Measurements from ENCODE around the gene FAM117A. TPM values are rescaled to one million over a fixed set of nuclear protein-coding genes. Genes with fewer than 3 reads are reported as not detected.
A peak's percentile ranks its signal among the peaks of the same experiment; 100 is the strongest.
"Not testable (repeated sequence)": the region's sequence is repeated elsewhere in the genome, so short reads cannot be mapped to it uniquely, and the experiment has no call there.

The FAM117A gene
- total RNA-seq, 1 experiment from 2014 or later: 21.8 TPM

DNA sequence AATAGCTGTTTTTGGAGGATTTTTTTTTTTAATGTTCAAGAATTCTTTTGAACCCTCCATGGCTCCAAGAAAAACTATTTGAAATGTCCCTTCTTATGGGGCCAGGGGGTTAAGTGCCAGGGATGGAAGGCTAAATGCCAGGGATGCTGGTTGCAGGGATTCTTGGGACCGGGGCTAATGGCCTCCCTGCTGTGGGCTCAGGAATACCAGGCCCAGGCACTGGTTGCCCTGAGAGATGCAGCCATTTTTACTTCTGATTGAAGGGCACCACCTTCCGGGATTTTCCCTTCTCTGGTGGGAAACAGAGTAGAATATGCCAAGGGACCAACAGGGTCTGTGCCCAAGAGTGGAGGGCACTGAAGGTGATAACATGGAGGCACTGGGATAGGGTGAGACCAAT, 13.6 kb upstream of the FAM117A start:
- Histone ChIP-seq H3K36me3 (replicated peaks; ENCODE audit: control insufficient read depth, insufficient read depth, low read length) (no peaks in the 10 kb centered on the region), H3K27me3 (ENCODE audit: control insufficient read depth, insufficient read depth, low read length) (no peaks in the 10 kb centered on the region), H3K4me3 (ENCODE audit: insufficient read depth, low read depth, low read length) (no peak overlapping the region)
- DNase-seq: no peak

DNA sequence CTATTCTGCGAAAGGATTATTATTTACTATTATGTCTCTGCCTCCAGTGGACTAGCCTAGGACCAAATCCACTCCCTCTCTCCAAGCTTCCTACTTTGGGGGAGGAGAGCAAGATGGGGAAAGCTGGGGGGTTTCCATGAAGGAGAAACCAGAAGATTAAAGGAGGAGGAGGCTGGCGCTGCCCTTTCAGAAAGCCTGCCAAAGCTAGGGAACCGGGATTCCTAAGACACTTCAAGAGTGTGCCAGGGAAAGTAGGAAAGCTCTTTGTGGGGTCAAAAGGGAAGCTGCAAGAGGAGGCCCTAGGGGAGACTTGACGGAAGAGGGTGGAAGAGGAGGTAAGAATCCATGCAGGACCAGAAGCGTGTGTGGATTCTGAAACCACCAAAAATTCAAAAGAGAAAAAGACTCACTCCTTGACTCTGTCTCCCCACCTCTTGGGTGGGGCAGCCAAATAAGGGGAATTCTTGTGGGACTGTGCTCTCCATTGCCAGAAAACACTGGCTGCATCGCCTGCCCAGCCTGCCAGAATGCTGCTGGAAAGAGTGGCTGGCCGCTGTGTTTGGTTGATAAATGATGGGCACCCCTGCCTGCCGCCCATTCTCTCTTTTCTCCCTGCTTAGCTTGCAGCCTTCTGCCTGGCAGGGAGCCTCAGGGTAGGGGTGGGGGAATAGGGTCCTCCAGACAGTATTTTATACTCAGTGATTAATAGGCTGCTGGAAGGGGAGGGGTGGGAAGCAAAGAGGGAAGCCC, 12.8 kb upstream of the FAM117A start:
- Histone ChIP-seq H3K27me3 (ENCODE audit: control insufficient read depth, insufficient read depth, low read length) (no peaks in the 10 kb centered on the region), H3K4me3 (ENCODE audit: insufficient read depth, low read depth, low read length) (no peak overlapping the region), H3K36me3 (replicated peaks; ENCODE audit: control insufficient read depth, insufficient read depth, low read length) (no peaks in the 10 kb centered on the region)
- no peak for DNase-seq

DNA sequence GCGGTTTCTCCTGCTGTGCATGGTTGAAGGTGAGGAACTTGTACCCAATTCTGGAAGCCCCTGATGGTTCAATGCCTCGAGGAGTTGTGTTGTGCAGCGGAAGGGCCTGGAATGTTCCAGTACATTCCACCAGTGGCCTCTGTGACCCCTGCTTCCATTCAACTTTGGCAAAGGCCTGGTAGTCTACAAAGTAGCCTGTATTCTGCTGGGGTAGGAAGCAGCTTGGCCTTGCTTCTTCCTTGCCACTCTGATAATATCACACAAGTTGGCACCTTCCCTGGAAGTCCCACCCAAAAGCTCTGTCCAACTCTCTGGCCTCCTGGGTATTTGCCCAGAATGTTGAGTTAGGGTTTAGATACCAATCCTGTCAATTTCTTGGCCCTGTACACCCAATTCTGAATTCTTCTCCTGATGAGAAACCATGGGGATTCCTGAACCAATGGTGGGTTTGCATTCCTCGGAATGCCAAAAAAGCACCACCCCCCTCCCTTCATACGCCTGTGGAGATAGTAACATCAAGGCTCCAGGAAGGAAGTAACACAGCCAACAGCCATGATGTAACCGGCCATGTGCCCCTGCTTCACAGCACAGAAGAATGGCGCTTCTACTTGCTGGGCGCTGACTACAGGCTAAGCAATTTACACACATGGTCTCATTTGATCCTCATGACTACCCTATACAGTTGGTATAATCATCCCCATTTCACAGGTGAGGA, 11.8 kb upstream of the FAM117A start:
- no peak overlapping the region for H3K4me3 ChIP-seq (ENCODE audit: insufficient read depth, low read depth, low read length)
- DNase-seq: no peak
- H3K36me3 ChIP-seq (replicated peaks; ENCODE audit: control insufficient read depth, insufficient read depth, low read length): no peaks in the 10 kb centered on the region
- H3K27me3 ChIP-seq (ENCODE audit: control insufficient read depth, insufficient read depth, low read length): no peaks in the 10 kb centered on the region

DNA sequence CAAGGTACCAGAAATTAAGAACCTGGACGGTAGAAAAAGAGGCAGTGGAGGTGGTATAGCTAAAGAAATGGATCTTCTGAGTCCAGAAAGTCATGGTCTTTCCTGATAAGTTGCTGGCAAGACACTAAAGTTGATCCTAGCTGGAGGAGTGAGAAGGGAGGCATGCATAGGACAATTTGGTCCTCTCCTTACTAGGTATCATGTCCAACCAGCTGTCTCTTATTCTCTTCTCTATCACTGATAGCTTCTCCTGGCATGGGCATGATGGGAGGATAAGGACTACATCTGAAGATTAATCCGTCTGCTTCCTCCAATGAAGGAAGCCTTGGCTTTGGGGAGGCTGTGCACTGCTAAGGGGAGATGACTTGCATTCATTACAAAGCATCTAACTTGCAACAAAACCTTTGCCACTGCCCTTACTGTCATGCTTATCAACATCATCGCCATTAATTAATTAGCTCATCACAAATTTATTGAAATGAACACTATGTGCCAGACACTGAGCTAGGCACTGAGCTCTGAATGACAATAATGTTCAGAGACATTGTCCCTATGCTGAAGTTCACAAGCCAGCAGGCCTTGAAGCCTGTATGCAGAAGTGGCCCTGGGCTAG, 3.1 kb upstream of the FAM117A start:
- DNase-seq: no peak
- no peaks in the 10 kb centered on the region for H3K36me3 ChIP-seq (replicated peaks; ENCODE audit: control insufficient read depth, insufficient read depth, low read length)
- H3K27me3 ChIP-seq (ENCODE audit: control insufficient read depth, insufficient read depth, low read length): peaks cover 5% of the 10 kb centered on the region; the same call in 1 of the 2 replicates
- H3K4me3 ChIP-seq (ENCODE audit: insufficient read depth, low read depth, low read length): no peak overlapping the region

DNA sequence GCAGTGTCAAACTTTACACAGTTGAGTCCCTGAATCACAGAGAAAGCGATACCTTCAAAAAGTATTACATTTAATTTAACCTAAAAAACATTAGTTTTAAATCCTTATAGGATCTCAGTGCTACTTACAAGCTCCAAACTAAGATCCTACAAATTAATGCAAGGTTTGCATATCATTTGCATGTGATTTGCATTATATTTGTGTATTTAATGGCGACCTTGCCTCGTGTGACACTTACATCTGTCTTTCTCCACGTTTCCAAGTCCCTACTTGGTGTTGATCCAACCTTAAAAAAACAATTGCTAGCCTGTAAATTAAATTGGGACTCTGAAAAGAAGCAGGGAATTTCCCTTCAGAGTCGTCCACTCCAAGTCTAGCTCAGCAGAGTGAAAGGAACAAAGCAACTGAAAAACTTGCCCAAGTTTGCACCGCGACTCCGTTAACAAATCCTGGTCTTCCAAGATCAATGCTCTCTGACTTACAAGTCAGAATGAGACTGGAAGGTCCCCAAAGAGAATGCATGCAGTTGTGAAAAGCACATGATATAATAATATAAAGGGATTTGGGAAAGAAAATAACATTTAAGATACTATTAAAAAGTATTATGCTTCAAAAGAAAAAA, 739 bp upstream of the FAM117A start:
- peak; percentile 37 for DNase-seq
- no peaks in the 10 kb centered on the region for H3K36me3 ChIP-seq (replicated peaks; ENCODE audit: control insufficient read depth, insufficient read depth, low read length)
- H3K4me3 ChIP-seq (ENCODE audit: insufficient read depth, low read depth, low read length): peak overlapping the region; percentile 1; the same call in 1 of the 2 replicates

DNA sequence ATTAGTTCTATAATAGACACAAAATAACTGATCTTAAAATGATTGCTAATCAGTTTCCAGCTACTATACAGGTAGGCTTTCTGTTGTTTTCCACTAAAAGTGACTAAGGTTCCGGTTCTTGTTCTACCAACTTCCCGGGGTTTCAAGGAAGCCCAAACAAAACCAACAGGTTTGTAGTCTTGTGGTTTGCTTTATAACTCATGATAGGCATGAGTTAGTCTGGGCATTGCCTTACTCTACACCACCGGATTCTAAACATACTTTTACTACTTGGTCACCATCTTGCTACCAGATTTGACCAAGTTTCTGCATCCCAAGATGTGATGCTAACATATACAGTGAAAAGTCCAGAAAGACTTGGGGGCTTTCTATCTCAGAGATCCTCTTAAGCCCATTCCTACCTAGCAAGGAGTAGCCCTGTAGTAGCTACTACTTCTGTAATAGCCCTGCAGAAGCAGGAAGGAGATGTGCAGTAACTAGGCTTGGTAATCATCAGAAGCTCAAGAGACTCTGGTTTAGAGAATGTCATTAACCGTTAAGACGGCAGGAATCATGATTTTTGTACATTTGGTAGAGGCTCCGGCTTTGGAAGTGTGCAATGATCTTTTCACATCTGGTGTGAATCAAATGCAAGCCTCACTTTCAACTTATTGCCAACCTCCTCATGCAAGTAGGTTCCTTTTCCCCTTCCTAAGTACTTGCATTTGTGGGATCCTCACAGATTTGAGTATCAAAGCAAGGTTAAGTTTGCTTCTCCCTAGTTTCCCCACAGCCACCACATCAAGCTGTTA, 1.6 kb downstream of the FAM117A start:
- Histone ChIP-seq H3K27me3 (ENCODE audit: control insufficient read depth, insufficient read depth, low read length) (peaks cover 5% of the 10 kb centered on the region; the same call in 1 of the 2 replicates), H3K4me3 (ENCODE audit: insufficient read depth, low read depth, low read length) (no peak overlapping the region; the same call in 1 of the 2 replicates), H3K36me3 (replicated peaks; ENCODE audit: control insufficient read depth, insufficient read depth, low read length) (peaks cover 2% of the 10 kb centered on the region; the same call in 1 of the 2 replicates)
- no peak for DNase-seq

More for the DNA sequence above, 739 bp upstream of the FAM117A start:
- peaks cover 5% of the 10 kb centered on the region; the same call in 1 of the 2 replicates for H3K27me3 ChIP-seq (ENCODE audit: control insufficient read depth, insufficient read depth, low read length)

DNA sequence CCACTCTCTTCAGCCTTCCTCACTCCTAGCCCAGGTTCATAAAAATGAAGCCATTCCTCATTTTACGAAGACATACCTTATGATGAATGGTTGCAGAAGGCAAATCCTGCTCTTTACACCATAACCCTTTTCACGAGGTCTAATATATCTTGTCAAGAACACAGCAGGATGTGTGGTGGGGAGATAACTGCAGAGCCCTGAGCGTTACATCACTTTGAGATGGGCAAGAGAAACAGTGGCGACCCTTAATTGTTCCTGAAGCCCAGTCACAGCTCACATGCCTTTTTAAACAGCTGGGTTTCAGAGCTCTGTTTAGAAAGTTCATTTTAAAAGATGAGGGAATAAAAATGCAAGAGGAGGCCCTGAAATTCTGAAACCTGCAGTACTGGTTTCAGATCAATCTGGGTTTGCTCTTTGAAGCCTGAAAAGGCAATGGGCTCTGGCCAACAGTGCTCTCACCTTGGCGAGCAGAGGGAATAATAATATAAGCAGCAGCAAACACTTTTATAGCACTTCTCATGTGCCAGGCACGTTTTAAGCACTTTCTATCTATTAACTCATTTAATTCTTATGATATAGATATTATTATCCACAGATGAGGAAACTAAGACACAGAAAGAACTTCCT, 2.9 kb downstream of the FAM117A start:
- Histone ChIP-seq H3K36me3 (replicated peaks; ENCODE audit: control insufficient read depth, insufficient read depth, low read length) (peaks cover 2% of the 10 kb centered on the region; the same call in 1 of the 2 replicates), H3K4me3 (ENCODE audit: insufficient read depth, low read depth, low read length) (no peak overlapping the region), H3K27me3 (ENCODE audit: control insufficient read depth, insufficient read depth, low read length) (no peaks in the 10 kb centered on the region; the same call in 1 of the 2 replicates)
- DNase-seq: no peak

DNA sequence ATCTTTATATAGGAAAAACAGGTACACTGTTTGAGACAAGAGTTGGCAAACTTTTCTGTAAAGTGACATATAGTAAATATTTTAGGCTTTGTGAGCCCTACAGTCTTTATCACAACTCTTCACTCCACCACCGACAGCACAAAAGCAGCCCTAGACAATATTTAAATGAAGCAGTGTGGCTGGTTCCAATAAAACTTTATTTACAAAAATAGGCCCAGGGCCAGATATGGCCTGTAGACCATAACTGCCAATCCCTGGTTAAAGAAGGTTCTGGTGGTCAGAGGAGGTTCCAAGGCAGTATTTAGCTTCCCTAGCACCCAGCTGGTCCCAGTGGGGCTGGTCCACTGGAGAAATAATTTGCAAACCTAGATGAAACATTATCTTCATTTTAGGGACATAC, 3.6 kb downstream of the FAM117A start:
- Histone ChIP-seq H3K36me3 (replicated peaks; ENCODE audit: control insufficient read depth, insufficient read depth, low read length) (peaks cover 2% of the 10 kb centered on the region; the same call in 1 of the 2 replicates), H3K4me3 (ENCODE audit: insufficient read depth, low read depth, low read length) (no peak overlapping the region), H3K27me3 (ENCODE audit: control insufficient read depth, insufficient read depth, low read length) (no peaks in the 10 kb centered on the region; the same call in 1 of the 2 replicates)
- no peak for DNase-seq

DNA sequence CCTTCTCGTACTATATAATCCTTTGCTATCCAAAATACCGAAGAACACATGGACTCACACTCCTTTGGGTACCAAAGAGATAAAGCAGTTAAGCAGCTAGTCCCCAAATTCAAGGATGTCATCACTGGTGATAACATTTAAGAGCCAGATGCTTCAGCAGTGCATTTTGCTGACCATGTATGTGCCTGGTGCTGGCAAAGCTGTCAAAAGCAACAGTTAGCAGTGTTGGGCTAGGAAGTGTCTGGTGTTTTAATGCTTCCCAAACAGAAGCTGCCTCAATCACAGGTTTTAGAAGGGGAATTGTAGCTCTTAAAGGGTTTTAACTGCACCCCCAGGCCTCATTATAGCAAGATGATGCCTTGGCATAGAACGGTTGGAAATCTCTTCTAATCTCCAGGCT, 4.7 kb downstream of the FAM117A start:
- Histone ChIP-seq H3K4me3 (ENCODE audit: insufficient read depth, low read depth, low read length) (no peak overlapping the region), H3K36me3 (replicated peaks; ENCODE audit: control insufficient read depth, insufficient read depth, low read length) (peaks cover 2% of the 10 kb centered on the region; the same call in 1 of the 2 replicates), H3K27me3 (ENCODE audit: control insufficient read depth, insufficient read depth, low read length) (no peaks in the 10 kb centered on the region; the same call in 1 of the 2 replicates)
- DNase-seq: no peak

DNA sequence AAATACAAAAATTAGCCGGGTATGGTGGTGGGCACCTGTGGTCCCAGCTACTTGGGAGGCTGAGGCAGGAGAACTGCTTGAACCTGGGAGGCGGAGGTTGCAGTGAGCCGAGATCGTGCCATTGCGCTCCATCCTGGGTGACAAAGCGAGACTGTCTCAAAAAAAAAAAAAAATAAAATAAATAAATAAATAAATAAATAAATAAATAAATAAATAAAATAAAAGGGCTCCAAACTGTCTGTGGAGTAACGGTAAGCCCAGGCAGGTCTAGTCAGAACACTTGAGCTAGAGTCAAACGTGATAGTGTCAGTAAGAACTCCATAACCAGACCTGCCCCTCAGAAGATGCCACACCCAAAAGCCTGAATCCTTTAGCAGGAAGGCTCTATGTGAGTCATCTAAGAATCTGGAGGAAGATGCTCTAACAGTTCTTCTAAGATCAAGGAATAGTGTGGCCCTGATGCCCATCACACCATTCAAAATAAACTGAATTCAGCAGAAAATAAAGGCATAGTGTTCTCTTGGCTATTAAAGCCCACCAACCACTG, 5.4 kb downstream of the FAM117A start:
- H3K36me3 ChIP-seq (replicated peaks; ENCODE audit: control insufficient read depth, insufficient read depth, low read length); H3K4me3 ChIP-seq (ENCODE audit: insufficient read depth, low read depth, low read length); DNase-seq; H3K27me3 ChIP-seq (ENCODE audit: control insufficient read depth, insufficient read depth, low read length): not testable (repeated sequence)

DNA sequence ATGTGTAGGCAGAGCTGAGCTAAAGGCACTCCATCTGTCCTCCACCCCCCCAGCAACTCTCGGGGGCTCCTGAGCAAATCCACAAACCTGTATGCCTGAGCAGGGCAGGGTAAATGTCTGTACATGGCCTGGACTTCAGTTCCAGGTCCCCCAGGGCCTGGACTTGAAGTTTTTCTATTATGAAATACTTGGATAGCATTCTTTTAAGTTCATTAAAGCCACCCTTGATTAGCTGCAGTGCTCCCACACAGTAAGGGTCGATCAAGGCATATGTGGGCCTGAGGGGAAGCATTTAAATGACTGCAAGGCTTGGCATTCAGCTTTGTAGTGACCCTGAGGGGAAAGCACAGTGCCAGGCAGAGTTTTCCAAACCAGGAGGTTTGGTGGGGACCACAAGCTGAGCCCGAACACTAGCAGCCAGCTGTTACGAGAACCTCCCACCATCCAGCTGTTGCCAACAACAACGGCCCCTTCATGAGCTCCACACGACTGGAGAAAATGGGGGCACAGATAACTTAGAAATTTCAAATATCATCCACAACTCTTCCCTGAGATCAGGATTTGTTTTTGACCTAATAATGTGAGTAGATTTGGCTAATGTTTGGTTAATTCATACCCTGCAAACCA, 6.7 kb downstream of the FAM117A start:
- H3K36me3 ChIP-seq (replicated peaks; ENCODE audit: control insufficient read depth, insufficient read depth, low read length): peaks cover 2% of the 10 kb centered on the region; the same call in 1 of the 2 replicates
- H3K27me3 ChIP-seq (ENCODE audit: control insufficient read depth, insufficient read depth, low read length): no peaks in the 10 kb centered on the region
- H3K4me3 ChIP-seq (ENCODE audit: insufficient read depth, low read depth, low read length): no peak overlapping the region
- no peak for DNase-seq

DNA sequence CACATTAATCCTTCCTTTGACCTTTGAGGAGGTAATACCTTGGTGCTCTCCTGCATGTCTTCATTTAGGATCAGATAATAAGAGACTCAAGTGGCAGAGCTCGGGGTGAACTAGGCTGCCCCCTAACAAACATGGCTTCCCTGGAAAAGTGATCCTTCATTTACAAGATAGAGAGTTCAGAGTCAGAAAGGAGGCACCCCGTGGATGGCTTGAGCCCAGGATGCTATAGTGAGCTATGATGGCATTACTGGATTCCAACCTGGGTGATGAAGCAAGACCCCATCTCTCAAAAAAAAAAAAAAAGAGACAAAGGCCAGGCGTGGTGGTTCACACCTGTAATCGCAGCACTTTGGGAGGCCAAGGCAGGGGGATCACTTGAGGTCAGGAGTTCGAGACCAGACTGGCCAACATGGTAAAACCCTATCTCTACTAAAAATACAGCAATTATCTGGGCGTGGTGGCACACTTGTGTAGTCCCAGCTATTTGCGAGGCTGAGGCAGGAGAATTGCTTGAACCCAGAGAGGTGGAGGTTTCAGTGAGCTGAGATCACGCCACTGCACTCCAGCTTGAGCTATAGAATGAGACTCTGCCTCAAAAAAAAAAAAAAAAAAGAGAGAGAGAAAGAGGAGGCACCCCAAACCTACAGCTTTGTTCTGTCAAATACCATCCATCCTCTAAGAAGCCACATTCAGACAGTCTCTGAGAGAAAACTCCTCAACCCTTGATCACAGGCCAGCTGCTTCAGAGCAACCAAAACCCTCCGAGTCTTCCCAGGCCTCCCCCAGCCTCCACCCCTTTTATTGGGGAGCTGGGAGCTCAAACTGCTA, 7.4 kb downstream of the FAM117A start:
- H3K36me3 ChIP-seq (replicated peaks; ENCODE audit: control insufficient read depth, insufficient read depth, low read length): peaks cover 2% of the 10 kb centered on the region; the same call in 1 of the 2 replicates
- no peaks in the 10 kb centered on the region for H3K27me3 ChIP-seq (ENCODE audit: control insufficient read depth, insufficient read depth, low read length)
- no peak for DNase-seq
- no peak overlapping the region for H3K4me3 ChIP-seq (ENCODE audit: insufficient read depth, low read depth, low read length)
